HepG2 (cell line): Measurements from ENCODE around the gene GPATCH4. TPM values are rescaled to one million over a fixed set of nuclear protein-coding genes. Genes with fewer than 3 reads are reported as not detected.
A peak's percentile ranks its signal among the peaks of the same experiment; 100 is the strongest.

Source experiments
- ATAC-seq: fragments of 200-7000 bp; cut with Tn5 transposase; 3 replicates; pipeline ENCODE4 v1.9.1; 2020; ENCODE audit warnings: mild to moderate bottlenecking, moderate library complexity
- BruUV-seq: library from RNA; stranded (reverse); fragments of 400-500 nt; replicated peaks from 2 replicates; lab custom pipeline; 2021; lab: Mats Ljungman, UMichigan
- CTCF ChIA-PET: fragments of 300-600 bp; formaldehyde crosslinking; extraction: SDS; loops from one replicate; lab custom pipeline; 2021; ENCODE audit warnings: low total read pairs, inconsistent platforms, low intra/inter-chr PET ratio; lab: Yijun Ruan, JAX
- POLR2A ChIA-PET: fragments of 350-600 bp; sonication (Branson Sonifier 250); formaldehyde crosslinking; loops from one replicate; lab custom pipeline; 2020; ENCODE audit warnings: antibody characterized with exemption, inconsistent platforms; lab: Yijun Ruan, JAX
- DNase-seq: peaks from one replicate; pipeline ENCODE4 v3.0.0-alpha.2; 2015; ENCODE audit warnings: low spot score
- FAIRE-seq: peaks from 3 replicates; lab custom pipeline; 2011; peaks lifted over from hg19 to GRCh38; lab: Jason Lieb, UNC
- H2AFZ ChIP-seq: one replicate; pipeline ENCODE4 v1.6.1; 2011; ENCODE audit warnings: low read length, inconsistent platforms
- H3K27ac ChIP-seq: fragments of 300-600 bp; 3 replicates; pipeline ENCODE4 v1.8.0; 2011; ENCODE audit warnings: mixed run types, mild to moderate bottlenecking, mixed read lengths, low read length, inconsistent platforms; ENCODE audit not compliant: insufficient read depth; ENCODE audit errors: extremely low read length
- H3K27me3 ChIP-seq, 2 experiments: fragments of 200-600 bp in 1 of 2; 2 replicates in 1 of 2; 3 replicates in 1 of 2; pipeline versions ENCODE4 v1.6.0 to v1.8.0; 2011; ENCODE audit warnings: low read length in 2 of 2, mild to moderate bottlenecking in 2 of 2, moderate library complexity in 2 of 2, inconsistent platforms in 1 of 2; ENCODE audit not compliant: insufficient read depth in 2 of 2, control insufficient read depth in 1 of 2
- H3K36me3 ChIP-seq, 2 experiments: fragments of 200-600 bp in 1 of 2; replicated peaks in 1 of 2; 2 replicates in 1 of 2; 3 replicates in 1 of 2; pipeline versions ENCODE4 v1.5.1 to v1.8.0; 2011; ENCODE audit warnings: low read length in 2 of 2, inconsistent platforms in 1 of 2; ENCODE audit not compliant: insufficient read depth in 2 of 2, control insufficient read depth in 1 of 2
- H3K4me1 ChIP-seq: 2 replicates; pipeline ENCODE4 v1.5.1; 2012; ENCODE audit warnings: low read length, inconsistent platforms; ENCODE audit not compliant: insufficient read depth
- H3K4me2 ChIP-seq: 2 replicates; pipeline ENCODE4 v1.6.0; 2011; ENCODE audit warnings: low read depth, low read length, inconsistent platforms
- H3K4me3 ChIP-seq, 3 experiments: fragments of 200-600 bp in 1 of 3; sonication (generic), shearing (Covaris generic) in 1 of 3; replicated peaks in 1 of 3; 2 replicates each; pipeline ENCODE4 v1.5.1; 2011 to 2016; ENCODE audit warnings: low read length in 3 of 3, inconsistent platforms in 2 of 3, low read depth in 2 of 3, mild to moderate bottlenecking in 2 of 3, control low read depth in 1 of 3, mixed read lengths in 1 of 3; ENCODE audit not compliant: insufficient read depth in 1 of 3
- H3K79me2 ChIP-seq: one replicate; pipeline ENCODE4 v1.6.1; 2011; ENCODE audit warnings: low read length, inconsistent platforms; ENCODE audit not compliant: insufficient read depth
- H3K9ac ChIP-seq: 2 replicates; pipeline ENCODE4 v1.6.0; 2011; ENCODE audit warnings: mild to moderate bottlenecking, low read depth, low read length, inconsistent platforms; ENCODE audit not compliant: insufficient read depth
- H3K9me3 ChIP-seq: 2 replicates; pipeline ENCODE4 v1.5.1; 2012; ENCODE audit warnings: mild to moderate bottlenecking, low read length
- H4K20me1 ChIP-seq: 2 replicates; pipeline ENCODE4 v1.6.0; 2011; ENCODE audit warnings: inconsistent platforms, mild to moderate bottlenecking, low read length, moderate library complexity; ENCODE audit not compliant: insufficient read depth
- MAZ ChIP-seq, 2 experiments: sonication (generic) in 1 of 2; formaldehyde crosslinking in 1 of 2; IDR thresholded peaks; 2 replicates each; pipeline versions ENCODE4 v1.5.0 to v1.6.1; 2012 to 2020; ENCODE audit warnings: low read depth in 2 of 2, mild to moderate bottlenecking in 2 of 2, borderline replicate concordance in 1 of 2, improper control_type of control experiment in 1 of 2, low read length in 1 of 2, missing genetic modification reagents in 1 of 2, moderate library complexity in 1 of 2
- POLR2AphosphoS5 ChIP-seq: IDR thresholded peaks from 2 replicates; pipeline ENCODE4 v1.6.1; 2012; ENCODE audit warnings: low read depth, low read length
- RBM22 ChIP-seq: fragments of 200-400 bp; formaldehyde crosslinking; optimal IDR thresholded peaks from 2 replicates; pipeline ENCODE3; 2017; ENCODE audit warnings: mild to moderate bottlenecking, low read length, moderate library complexity
- TAF15 ChIP-seq: fragments of 200-400 bp; formaldehyde crosslinking; IDR thresholded peaks from one replicate; pipeline ENCODE4 v1.6.1; 2018; ENCODE audit warnings: mild to moderate bottlenecking, low read depth, low read length; ENCODE audit not compliant: poor library complexity, severe bottlenecking
- ZMYM3 ChIP-seq: sonication (generic); formaldehyde crosslinking; IDR thresholded peaks from 2 replicates; pipeline ENCODE4 v1.5.1; 2020; ENCODE audit warnings: mild to moderate bottlenecking, missing genetic modification reagents
- ZNF629 ChIP-seq: sonication (generic); formaldehyde crosslinking; conservative IDR thresholded peaks from 2 replicates; pipeline ENCODE4 v1.5.0; 2020; ENCODE audit warnings: missing genetic modification reagents
- WGBS: methylation state at CpG from one replicate; pipeline ENCODE4 v1.1.6; 2017; ENCODE audit warnings: low lambda C conversion rate; 5-methylcytosine and 5-hydroxymethylcytosine counted together
- in situ Hi-C: cut with HindIII; loops from 2 replicates; pipeline ENCODE4 v1.10.0; 2017; ENCODE audit warnings: low pct_unique_long_range_greater_than_20kb; ENCODE audit not compliant: extremely low pct_ligation_motif_present
- intact Hi-C: fragments of 100-400 bp; cut with micrococcal nuclease; formaldehyde crosslinking; loops from one replicate; pipeline ENCODE4 v1.10.0; 2022; ENCODE audit not compliant: unreplicated experiment
- polyA plus RNA-seq, 8 experiments: library from polyadenylated mRNA; depleted of rRNA in 3 of 8; stranded (reverse) in 7 of 8; unstranded in 1 of 8; fragments of >200 nt; fragmentation: Illumina TruSeq in 4 of 8; extraction: Trizol in 4 of 8; gene quantifications; 2 replicates each; pipeline versions ENCODE4 v1.2.1 to v1.2.3, GENCODE V29; 2011 to 2016; ENCODE audit warnings: low read depth in 4 of 8, missing spikeins in 1 of 8, mixed read lengths in 1 of 8; ENCODE audit not compliant: insufficient read depth in 1 of 8
- total RNA-seq, 5 experiments: library from RNA; depleted of rRNA; stranded (reverse); fragments of >200 nt; fragmentation: Illumina TruSeq; extraction: Trizol; gene quantifications; 2 replicates each; pipeline ENCODE4 v1.2.3, GENCODE V29; 2016; ENCODE audit warnings: low read depth in 1 of 5
- TF ChIP-seq, protein P1 (sequence below): sonication (generic); formaldehyde crosslinking; IDR thresholded peaks from 2 replicates; pipeline ENCODE4 v1.5.0; 2020; ENCODE audit warnings: missing genetic modification reagents, mild to moderate bottlenecking, borderline replicate concordance
- TF ChIP-seq, protein P2 (sequence below), 2 experiments: sonication (generic) in 1 of 2; formaldehyde crosslinking in 1 of 2; IDR thresholded peaks; 2 replicates each; pipeline versions ENCODE4 v1.4.0 to v1.6.1; 2018 to 2020; ENCODE audit warnings: missing genetic modification reagents in 2 of 2, borderline replicate concordance in 1 of 2, low read depth in 1 of 2, mild to moderate bottlenecking in 1 of 2, missing biosample characterization in 1 of 2

The GPATCH4 gene
- total and polyA plus RNA-seq, 2 of the 13 experiments (the other 11 are each of a cell fraction or from before 2014, with no cell fraction given) = 19.2 to 37.9 TPM

DNA sequence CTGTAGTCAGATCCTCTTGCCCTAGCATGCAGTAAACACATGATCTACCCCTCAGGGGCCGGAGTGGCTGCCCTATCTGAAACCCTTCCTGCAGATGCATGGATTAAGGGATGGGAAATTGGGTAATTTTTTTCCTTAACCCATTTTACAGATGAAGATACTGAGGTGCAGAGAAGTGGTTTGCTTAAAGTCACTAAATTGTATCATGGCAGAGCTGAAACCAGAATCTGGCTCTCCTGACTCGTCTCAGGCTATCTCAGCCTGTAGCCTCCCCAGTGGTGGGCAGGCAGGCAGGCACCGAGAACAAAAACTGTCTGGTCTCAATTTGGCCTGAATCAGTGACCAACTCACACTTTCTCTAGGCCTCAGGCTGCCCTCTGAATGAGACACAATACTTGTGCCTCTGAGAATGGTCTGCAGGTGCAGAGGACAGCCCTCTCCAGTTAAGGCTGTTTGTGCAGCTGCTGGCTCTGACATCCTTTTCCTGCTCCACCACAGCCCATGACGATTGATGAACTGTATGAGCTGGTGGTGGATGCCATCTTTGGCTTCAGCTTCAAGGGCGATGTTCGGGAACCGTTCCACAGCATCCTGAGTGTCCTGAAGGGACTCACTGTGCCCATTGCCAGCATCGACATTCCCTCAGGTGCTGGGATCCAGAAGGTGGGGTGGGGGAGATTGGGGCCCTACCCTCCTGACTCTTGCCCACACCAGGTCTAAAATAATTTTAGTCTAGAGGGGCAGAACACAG lies 8.2 kb downstream of the GPATCH4 start:
- ChIA-PET CTCF (no interaction called here), POLR2A (interaction anchor here (1.3 kb wide), 1 partner anchor 15 kb away, joined by 3 read pairs; no protein-coding TSS in a partner anchor)
- no TSS peak for BruUV-seq
- DNase-seq (no peak), ATAC-seq (no peak), FAIRE-seq (no peak)
- peaks cover 21% of the 10 kb centered on the region for H3K4me1 ChIP-seq
- no peaks in the 10 kb centered on the region for H3K27me3 ChIP-seq
- peaks cover 5 to 41% of the 10 kb centered on the region in 2 experiments for H3K36me3 ChIP-seq
- H2AFZ ChIP-seq = no peak overlapping the region
- H3K79me2 ChIP-seq = peaks cover 3% of the 10 kb centered on the region
- no peaks in the 10 kb centered on the region for H4K20me1 ChIP-seq
- TF ChIP-seq MAZ (IDR thresholded peaks at IDR 0.05; ENCODE audit: borderline replicate concordance, low read depth, low read length) (no peak), MAZ (CRISPR knock-in tag; IDR thresholded peaks at IDR 0.05; ENCODE audit: low read depth) (no peak), TAF15 (no peak), POLR2AphosphoS5 (peak; percentile 11; the same call in 1 of the 2 replicates), ZMYM3 (CRISPR knock-in tag) (peak; percentile 29; the same call in 1 of the 2 replicates), ZNF629 (CRISPR knock-in tag) (peak; percentile 89), RBM22 (peak; percentile 23)
- TF ChIP-seq, protein P1, sequence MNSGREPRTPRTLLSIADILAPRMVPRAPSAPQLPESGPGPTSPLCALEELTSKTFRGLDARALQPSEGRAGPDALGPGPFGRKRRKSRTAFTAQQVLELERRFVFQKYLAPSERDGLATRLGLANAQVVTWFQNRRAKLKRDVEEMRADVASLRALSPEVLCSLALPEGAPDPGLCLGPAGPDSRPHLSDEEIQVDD (CRISPR knock-in tag) = no peak
- TF ChIP-seq, protein P2, sequence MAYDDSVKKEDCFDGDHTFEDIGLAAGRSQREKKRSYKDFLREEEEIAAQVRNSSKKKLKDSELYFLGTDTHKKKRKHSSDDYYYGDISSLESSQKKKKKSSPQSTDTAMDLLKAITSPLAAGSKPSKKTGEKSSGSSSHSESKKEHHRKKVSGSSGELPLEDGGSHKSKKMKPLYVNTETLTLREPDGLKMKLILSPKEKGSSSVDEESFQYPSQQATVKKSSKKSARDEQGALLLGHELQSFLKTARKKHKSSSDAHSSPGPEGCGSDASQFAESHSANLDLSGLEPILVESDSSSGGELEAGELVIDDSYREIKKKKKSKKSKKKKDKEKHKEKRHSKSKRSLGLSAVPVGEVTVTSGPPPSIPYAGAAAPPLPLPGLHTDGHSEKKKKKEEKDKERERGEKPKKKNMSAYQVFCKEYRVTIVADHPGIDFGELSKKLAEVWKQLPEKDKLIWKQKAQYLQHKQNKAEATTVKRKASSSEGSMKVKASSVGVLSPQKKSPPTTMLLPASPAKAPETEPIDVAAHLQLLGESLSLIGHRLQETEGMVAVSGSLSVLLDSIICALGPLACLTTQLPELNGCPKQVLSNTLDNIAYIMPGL (CRISPR knock-in tag; IDR thresholded peaks at IDR 0.05; ENCODE audit: borderline replicate concordance in 1 of 2, low read depth in 1 of 2) = no peak
- in situ Hi-C loops = no loop called here
- 97% methylated on average over 6 of the region's 8 CpGs for WGBS
- no peak overlapping the region for H3K27ac ChIP-seq
- H3K4me3 ChIP-seq = no peak overlapping the region
- H3K9me3 ChIP-seq = no peaks in the 10 kb centered on the region
- intact Hi-C loops = no loop called here
- H3K9ac ChIP-seq = no peak overlapping the region
- H3K4me2 ChIP-seq = peak overlapping the region; percentile 92
